Activated gamma-delta T cell (primary cell): ENCODE data around the gene ABHD12.
"Not testable (repeated sequence)": the region's sequence is repeated elsewhere in the genome, so short reads cannot be mapped to it uniquely, and the experiment has no call there.

Experiments used
- DNase-seq: peaks from one replicate; lab custom pipeline; 2025; lab: John Stamatoyannopoulos, UW

Gene ABHD12

GRCh38 chr20:25277051-25277801 lies 113.4 kb downstream of the ABHD12 start:
- no peak for DNase-seq

- no peak for DNase-seq
These were observed 114.0 kb downstream of the ABHD12 start for GRCh38 chr20:25276533-25277050.

DNA sequence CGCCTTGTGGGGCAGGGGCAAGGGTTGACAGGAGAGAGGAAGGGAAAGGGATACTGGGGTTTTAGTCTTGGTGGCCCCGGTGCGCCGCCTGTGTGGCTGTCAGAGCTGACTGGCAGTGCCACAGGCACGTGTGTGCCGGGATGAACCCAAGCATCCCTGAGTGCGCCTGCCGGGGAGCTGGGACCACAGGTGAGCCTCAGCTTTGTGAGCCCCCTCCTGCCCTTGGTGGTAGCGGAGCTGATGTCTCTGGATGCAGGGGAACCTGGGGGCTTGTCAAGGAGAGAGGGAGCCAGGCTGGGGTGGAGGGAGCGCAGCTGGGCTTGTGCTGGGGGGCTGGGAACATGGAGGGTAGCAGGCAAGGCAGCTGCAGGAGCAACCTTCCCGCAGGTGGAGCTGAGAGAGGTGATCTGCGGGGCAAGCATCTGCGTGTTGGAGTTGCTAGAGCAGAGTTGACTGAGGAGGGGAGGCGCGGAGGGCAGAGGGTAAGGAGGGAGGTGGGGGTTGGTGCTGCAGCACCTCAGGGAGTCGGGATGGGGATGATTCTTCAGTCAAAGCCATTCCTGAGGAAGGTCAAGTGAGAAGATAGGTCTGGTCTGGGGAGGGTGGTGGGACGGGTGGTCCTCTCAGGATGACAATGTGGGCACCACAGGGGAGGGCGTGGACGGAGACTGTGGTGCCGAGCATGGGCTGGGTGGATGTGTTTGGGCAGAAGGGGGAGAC lies 114.7 kb downstream of the ABHD12 start:
- no peak for DNase-seq

GRCh38 chr20:25274891-25275812 lies 115.5 kb downstream of the ABHD12 start:
- DNase-seq, result no peak

GRCh38 chr20:25274481-25274880 lies 116.2 kb downstream of the ABHD12 start:
- no peak for DNase-seq

- DNase-seq, result no peak
These were observed 116.9 kb downstream of the ABHD12 start for GRCh38 chr20:25273541-25274358.

GRCh38 chr20:25273046-25273445 lies 117.6 kb downstream of the ABHD12 start:
- DNase-seq, result no peak

DNA sequence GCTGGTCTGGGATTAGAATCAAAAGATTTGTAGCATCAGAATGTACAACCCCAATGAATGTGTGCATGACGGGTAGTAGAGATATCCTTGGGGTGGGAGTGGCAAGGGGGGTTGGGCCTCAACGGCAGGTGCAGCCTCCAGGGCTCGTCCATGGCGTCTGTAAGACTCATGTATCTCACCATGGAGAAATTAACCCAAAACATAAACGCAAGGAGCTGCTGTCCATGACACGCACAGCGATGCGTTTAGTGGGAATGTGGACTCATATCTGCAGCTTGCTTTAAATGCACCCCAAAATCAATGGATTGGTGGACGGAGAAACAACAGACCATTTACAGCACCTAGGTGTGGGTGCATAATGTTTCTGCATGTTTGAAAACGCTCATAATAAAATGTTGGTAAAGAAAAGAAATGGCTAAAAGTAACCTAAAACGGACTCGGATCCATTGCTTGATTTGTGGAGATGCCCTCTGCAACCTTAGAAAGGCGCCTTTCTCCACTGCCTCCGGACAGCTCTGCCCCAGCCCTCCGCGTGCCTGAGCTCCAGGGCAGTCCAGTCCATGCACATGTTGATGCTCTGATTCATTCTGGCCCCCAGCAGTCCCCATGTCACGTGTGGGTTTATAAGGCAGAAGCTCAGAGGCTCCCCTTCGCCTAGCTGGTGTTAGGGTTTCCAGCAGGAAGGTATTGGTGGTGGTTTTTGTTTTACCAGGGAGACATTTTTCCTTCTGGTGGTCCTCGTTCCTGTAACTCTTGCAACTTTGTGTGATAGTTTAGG lies 118.2 kb downstream of the ABHD12 start:
- DNase-seq, result no peak

- DNase-seq, result no peak
These were observed 119.0 kb downstream of the ABHD12 start for GRCh38 chr20:25271486-25272222.

DNA sequence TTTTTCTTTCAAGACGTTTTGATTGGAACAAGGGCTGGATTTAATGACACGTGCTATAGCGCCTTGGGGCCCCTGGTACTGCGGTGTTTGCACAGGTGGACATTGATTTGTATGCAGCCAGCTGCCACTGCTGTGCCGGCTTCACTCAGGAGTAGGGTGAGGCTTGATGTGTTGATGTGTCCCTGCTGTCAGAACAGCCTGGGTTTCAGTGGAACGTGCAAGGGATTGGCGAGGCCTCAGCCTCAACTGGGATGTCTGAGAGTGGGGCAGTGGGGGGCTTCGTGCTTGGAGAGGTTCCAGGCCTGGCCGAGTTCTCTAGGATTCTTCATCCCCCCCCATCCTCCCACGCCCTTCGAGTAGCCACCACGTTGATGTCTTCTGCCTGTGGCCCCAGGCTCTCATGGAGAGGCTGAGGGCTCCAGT lies 119.8 kb downstream of the ABHD12 start:
- no peak for DNase-seq

DNA sequence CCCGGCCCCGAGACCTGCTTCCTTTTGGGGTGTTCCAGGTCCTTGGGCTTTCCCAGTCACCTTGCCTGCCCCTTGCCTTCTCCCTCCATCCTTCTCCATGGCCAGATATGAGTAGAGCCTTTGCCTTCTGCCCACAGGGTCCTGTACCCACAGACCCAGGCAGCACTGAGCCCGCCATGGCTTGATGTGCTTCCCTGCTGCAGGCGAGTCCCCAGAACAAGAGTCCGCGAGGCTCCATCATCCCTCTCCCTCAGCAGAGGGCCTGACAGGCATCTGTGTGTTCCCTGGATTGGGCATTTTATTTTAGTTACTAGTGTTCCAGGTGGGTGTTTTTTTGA lies 120.8 kb downstream of the ABHD12 start:
- no peak for DNase-seq

DNA sequence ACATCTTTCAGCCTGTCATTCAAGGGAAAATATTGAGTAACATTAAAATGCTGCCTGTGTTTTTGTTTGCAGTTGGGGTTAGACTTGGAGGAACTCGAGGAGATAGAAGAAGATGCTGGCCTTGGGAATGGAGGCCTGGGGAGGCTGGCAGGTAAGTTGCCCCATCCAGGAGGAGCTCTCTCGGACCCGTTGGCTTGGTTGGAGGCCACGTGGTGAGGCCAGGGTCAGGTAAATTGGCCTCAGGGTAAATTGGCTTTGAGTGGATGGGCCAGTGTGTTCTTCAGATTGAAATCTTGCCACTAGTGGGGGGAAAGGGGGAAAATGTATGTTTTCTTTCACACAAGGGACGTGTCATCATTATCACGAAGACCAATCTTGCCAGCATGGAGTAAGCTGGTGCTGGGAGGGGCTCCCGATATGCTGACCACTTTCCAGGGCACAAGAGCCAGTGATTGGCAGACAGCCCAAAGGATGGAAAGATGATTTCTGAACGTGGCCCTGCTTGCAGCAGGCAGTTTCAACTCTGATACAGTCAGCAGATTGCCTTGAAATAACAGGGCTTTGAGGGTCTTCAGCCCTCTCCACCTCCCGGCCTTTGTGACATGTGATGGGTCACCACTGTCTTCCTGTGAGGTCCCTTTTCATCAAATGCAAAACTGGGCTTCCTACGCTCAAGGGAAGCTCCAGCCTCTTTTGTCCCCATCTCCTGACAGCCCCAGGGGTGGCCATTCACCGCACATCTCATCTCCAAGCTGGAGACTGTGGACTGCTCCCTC lies 121.4 kb downstream of the ABHD12 start:
- no peak for DNase-seq

DNA sequence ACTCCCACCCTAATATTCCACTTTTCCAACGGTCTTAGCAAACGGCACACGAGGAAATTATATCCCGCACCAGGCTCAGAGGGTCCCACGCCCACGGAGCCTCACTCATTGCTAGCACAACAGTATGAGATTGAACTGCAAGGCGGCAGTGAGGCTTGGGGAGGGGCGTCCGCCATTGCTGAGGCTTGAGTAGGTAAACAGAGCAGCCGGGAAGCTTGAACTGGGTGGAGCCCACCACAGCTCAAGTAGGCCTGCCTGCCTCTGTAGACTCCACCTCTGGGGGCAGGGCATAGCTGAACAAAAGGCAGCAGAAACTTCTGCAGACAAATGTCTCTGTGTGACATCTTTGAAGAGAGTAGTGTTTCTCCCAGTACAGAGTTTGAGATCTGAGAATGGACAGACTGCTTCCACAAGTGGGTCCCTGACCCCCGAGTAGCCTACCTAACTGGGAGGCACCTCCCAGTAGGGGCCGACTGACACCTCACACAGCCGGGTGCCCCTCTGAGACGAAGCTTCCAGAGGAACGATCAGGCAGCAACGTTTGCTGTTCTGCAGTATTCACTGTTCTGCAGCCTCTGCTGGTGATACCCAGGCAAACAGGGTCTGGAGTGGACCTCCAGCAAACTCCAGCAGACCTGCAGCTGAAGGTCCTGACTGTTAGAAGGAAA lies 129.7 kb downstream of the ABHD12 start:
- not testable (repeated sequence) for DNase-seq

DNA sequence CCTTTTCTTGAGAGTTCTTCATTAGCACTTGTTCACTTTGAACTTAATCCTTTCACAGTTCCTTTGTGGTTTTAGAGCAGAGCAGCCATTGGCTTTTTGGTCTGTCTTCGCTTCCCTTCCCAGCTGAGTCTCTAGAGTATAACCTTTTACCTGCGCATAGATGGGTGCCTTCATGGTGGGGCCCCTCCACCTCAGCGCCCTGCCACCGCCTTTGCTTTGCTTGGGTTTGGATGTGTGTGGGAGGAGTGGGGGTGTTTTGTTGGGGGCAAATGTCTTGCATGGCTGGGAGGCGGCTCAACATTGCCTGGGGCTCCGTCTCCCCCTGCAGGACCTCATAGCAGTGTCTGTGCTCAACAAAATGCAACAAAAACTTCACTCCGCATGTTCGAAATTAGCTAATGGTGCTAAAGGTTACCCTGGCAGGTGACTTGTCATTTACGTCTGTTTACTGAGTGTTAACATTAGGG lies 130.8 kb downstream of the ABHD12 start:
- no peak for DNase-seq

GRCh38 chr20:25259358-25259757 lies 131.3 kb downstream of the ABHD12 start:
- no peak for DNase-seq

- no peak for DNase-seq
These were observed 131.8 kb downstream of the ABHD12 start for GRCh38 chr20:25258828-25259227.

- DNase-seq, result no peak
These were observed 132.2 kb downstream of the ABHD12 start for GRCh38 chr20:25258476-25258805.

DNA sequence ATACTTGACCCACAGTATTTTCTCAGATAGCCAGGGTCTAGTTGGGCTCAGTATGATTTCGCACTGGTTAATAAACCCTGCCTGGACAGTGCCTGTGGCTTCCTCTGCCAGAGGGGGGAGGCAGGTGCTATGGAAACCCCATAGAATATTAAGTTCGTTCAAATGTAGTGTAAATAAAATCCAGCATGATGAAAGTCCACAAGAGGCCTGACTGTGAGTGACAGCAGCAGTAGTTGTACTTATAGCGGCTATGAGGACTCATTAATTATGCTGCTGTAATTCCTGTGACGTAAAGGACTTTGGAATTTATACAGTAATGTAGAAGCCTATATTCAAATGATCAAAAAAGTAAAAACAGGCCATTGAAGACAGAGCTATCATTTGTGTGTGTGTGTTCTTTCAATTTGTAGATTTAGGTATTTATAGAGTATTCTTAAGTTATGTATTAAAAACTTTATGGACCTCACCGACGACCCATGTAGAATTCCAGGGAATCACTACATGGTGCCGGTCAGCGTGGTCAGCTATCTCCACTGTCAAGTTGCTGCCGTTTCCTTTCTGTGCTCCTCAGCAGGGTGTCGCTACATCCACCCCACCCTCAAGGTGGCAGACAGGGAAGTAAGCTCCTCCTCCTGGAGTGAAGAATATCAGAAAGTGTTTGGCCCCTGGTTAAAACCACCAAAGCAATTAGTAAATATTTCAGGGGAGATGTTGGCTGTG lies 132.7 kb downstream of the ABHD12 start:
- no peak for DNase-seq
